Endodermal cell (in vitro differentiated cells): ENCODE results near the gene PAWR. TPM values are rescaled to one million over a fixed set of nuclear protein-coding genes. Genes with fewer than 3 reads are reported as not detected.

ENCODE experiments used
- DNase-seq: peaks from one replicate; pipeline ENCODE4 v3.0.0-alpha.2; 2017
- H3K27ac ChIP-seq: 2 replicates; pipeline ENCODE4 v1.5.1; 2013; ENCODE audit warnings: mild to moderate bottlenecking, low read depth, low read length, moderate library complexity
- H3K27me3 ChIP-seq: 2 replicates; pipeline ENCODE4 v1.6.1; 2013; ENCODE audit warnings: mild to moderate bottlenecking, low read length, moderate library complexity; ENCODE audit not compliant: insufficient read depth, control insufficient read depth, poor library complexity, severe bottlenecking
- H3K36me3 ChIP-seq: 2 replicates; pipeline ENCODE4 v1.7.0; 2013; ENCODE audit warnings: mild to moderate bottlenecking, low read length, moderate library complexity; ENCODE audit not compliant: control insufficient read depth, insufficient read depth
- H3K4me1 ChIP-seq: one replicate; pipeline ENCODE4 v1.7.0; 2013; ENCODE audit warnings: low read length; ENCODE audit not compliant: control insufficient read depth, insufficient read depth
- H3K4me3 ChIP-seq: 2 replicates; pipeline ENCODE4 v1.5.1; 2013; ENCODE audit warnings: mild to moderate bottlenecking, low read length, moderate library complexity
- H3K9ac ChIP-seq: 2 replicates; pipeline ENCODE4 v1.6.1; 2013; ENCODE audit warnings: mild to moderate bottlenecking, low read length, moderate library complexity; ENCODE audit not compliant: poor library complexity, severe bottlenecking; ENCODE audit errors: extremely low read depth
- H3K9me3 ChIP-seq: 2 replicates; pipeline ENCODE4 v1.6.1; 2013; ENCODE audit warnings: mild to moderate bottlenecking, low read length, moderate library complexity; ENCODE audit not compliant: control insufficient read depth
- H3K27ac Mint-ChIP-seq: 2 replicates; pipeline ENCODE4 v1.8.0; 2020; ENCODE audit warnings: mixed read lengths
- H3K27me3 Mint-ChIP-seq: 2 replicates; pipeline ENCODE4 v1.8.0; 2021; ENCODE audit warnings: mild to moderate bottlenecking, mixed read lengths; ENCODE audit not compliant: insufficient read depth
- H3K36me3 Mint-ChIP-seq: 2 replicates; pipeline ENCODE4 v1.8.0; 2020; ENCODE audit warnings: low read depth, mixed read lengths
- H3K4me1 Mint-ChIP-seq: 2 replicates; pipeline ENCODE4 v1.8.0; 2020; ENCODE audit warnings: mixed read lengths
- H3K4me3 Mint-ChIP-seq: 2 replicates; pipeline ENCODE4 v1.8.0; 2020; ENCODE audit warnings: mild to moderate bottlenecking, moderate library complexity, mixed read lengths
- H3K9me3 Mint-ChIP-seq: 2 replicates; pipeline ENCODE4 v1.8.0; 2020; ENCODE audit warnings: mild to moderate bottlenecking, mixed read lengths
- CTCF ChIP-seq: fragments of 200-600 bp; sonication (generic); conservative IDR thresholded peaks from 2 replicates; pipeline ENCODE4 v1.5.0; 2021; ENCODE audit warnings: antibody characterized with exemption, mild to moderate bottlenecking
- WGBS, 2 experiments: methylation state at CpG; one replicate each; pipeline versions ENCODE4 v1.1.5 to v1.1.7; 2013; ENCODE audit warnings: missing lambda C conversion rate in 2 of 2, mixed read lengths in 1 of 2; ENCODE audit not compliant: insufficient coverage in 1 of 2, insufficient read length in 1 of 2; 5-methylcytosine and 5-hydroxymethylcytosine counted together
- total RNA-seq, 2 donors: library from RNA; stranded (reverse); fragmentation: NEBNext Ultra II Directional in 1 of 2; extraction: Animal tissue kit (Norgen Biotek cat#: 25700) in 1 of 2; gene quantifications; 2 replicates in 1 of 2; 3 replicates in 1 of 2; pipeline ENCODE4 v1.2.1, GENCODE V29; 2021

PAWR gene
- total RNA-seq, 2 donors from 2014 or later: 128 to 147 TPM

- Histone ChIP-seq H3K9ac (no peak overlapping the region), H3K4me1 (no peaks in the 10 kb centered on the region), H3K9me3 (no peaks in the 10 kb centered on the region), H3K27me3 (no peaks in the 10 kb centered on the region), H3K36me3 (no peaks in the 10 kb centered on the region), H3K27ac (no peak overlapping the region), H3K4me3 (no peak overlapping the region)
- Mint-ChIP-seq H3K4me1 (no peaks in the 10 kb centered on the region), H3K27me3 (peaks cover 2% of the 10 kb centered on the region), H3K9me3 (no peaks in the 10 kb centered on the region), H3K4me3 (no peak overlapping the region), H3K36me3 (no peaks in the 10 kb centered on the region), H3K27ac (no peak overlapping the region)
- TF ChIP-seq CTCF: no peak
- DNase-seq: no peak
Observed at GRCh38 chr12:79706156-79706555, 15.4 kb upstream of the PAWR start.

GRCh38 chr12:79698966-79699365, 8.2 kb upstream of the PAWR start:
- Histone ChIP-seq H3K9me3 (no peaks in the 10 kb centered on the region), H3K27me3 (no peaks in the 10 kb centered on the region), H3K27ac (no peak overlapping the region), H3K4me3 (no peak overlapping the region), H3K4me1 (no peaks in the 10 kb centered on the region), H3K36me3 (no peaks in the 10 kb centered on the region), H3K9ac (no peak overlapping the region)
- no peak for DNase-seq
- H3K9me3 Mint-ChIP-seq: no peaks in the 10 kb centered on the region
- no peak overlapping the region for H3K4me3 Mint-ChIP-seq
- no peaks in the 10 kb centered on the region for H3K27me3 Mint-ChIP-seq
- H3K36me3 Mint-ChIP-seq: no peaks in the 10 kb centered on the region
- TF ChIP-seq CTCF: peak; percentile 22
- 91 to 93% methylated on average over 3 of the region's 3 CpGs for WGBS, 2 experiments
- no peak overlapping the region for H3K27ac Mint-ChIP-seq
- no peaks in the 10 kb centered on the region for H3K4me1 Mint-ChIP-seq

DNA sequence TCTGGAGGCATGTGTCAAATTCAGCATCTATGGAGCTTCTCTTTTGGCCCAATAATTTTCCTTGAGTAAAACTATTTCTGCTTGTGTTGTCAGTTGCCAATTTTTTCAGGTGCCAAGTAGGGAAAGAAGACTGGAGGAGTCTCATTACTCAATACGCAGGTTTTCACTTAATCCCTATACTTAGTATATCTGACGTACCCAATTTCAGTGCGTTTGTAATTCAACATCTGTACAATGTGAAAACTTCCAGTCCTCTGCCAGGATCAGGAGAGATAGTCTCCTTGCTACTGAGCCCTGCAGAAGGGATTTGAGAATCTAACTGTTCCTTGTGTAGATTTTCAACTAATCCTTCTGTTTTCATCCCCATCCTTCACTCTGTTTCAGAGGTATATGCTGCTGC, 5.7 kb upstream of the PAWR start:
- no peak overlapping the region for H3K27ac ChIP-seq
- H3K4me1 ChIP-seq: no peaks in the 10 kb centered on the region
- Mint-ChIP-seq H3K4me1 (peaks cover 15% of the 10 kb centered on the region), H3K9me3 (no peaks in the 10 kb centered on the region), H3K27me3 (no peaks in the 10 kb centered on the region), H3K27ac (no peak overlapping the region), H3K4me3 (no peak overlapping the region), H3K36me3 (no peaks in the 10 kb centered on the region)
- H3K36me3 ChIP-seq: no peaks in the 10 kb centered on the region
- no peaks in the 10 kb centered on the region for H3K27me3 ChIP-seq
- DNase-seq: no peak
- 87 to 100% methylated on average over 2 to 3 of the region's 3 CpGs for WGBS, 2 experiments
- TF ChIP-seq CTCF: no peak
- H3K4me3 ChIP-seq: no peak overlapping the region
- no peak overlapping the region for H3K9ac ChIP-seq
- no peaks in the 10 kb centered on the region for H3K9me3 ChIP-seq
